H9 (cell line): ENCODE measurements around the gene CCNJL. TPM values are rescaled to one million over a fixed set of nuclear protein-coding genes. Genes with fewer than 3 reads are reported as not detected.

Experiments used
- DNase-seq: peaks from one replicate; pipeline ENCODE4 v3.0.0-alpha.2; 2017
- H2AFZ ChIP-seq: one replicate; pipeline ENCODE4 v1.6.1; 2013; ENCODE audit warnings: mild to moderate bottlenecking, low read length, control low read depth, moderate library complexity
- H2AK5ac ChIP-seq: 2 replicates; pipeline ENCODE4 v1.6.1; 2013; ENCODE audit warnings: low read length, control low read depth, mixed read lengths; ENCODE audit not compliant: insufficient read length
- H2BK120ac ChIP-seq: one replicate; pipeline ENCODE4 v1.6.1; 2013; ENCODE audit warnings: low read depth, mild to moderate bottlenecking, low read length, control low read depth, inconsistent platforms; ENCODE audit not compliant: poor library complexity, severe bottlenecking
- H2BK12ac ChIP-seq: 2 replicates; pipeline ENCODE4 v1.6.1; 2013; ENCODE audit warnings: low read length, control low read depth, mixed read lengths, low read depth; ENCODE audit not compliant: insufficient read length
- H2BK15ac ChIP-seq: 2 replicates; pipeline ENCODE4 v1.6.1; 2013; ENCODE audit warnings: low read depth, low read length, control low read depth
- H2BK20ac ChIP-seq: one replicate; pipeline ENCODE4 v1.6.1; 2013; ENCODE audit warnings: low read depth, mild to moderate bottlenecking, low read length, control low read depth, inconsistent platforms; ENCODE audit not compliant: poor library complexity, severe bottlenecking
- H2BK5ac ChIP-seq: 2 replicates; pipeline ENCODE4 v1.6.1; 2013; ENCODE audit warnings: low read length, control low read depth, mixed read lengths; ENCODE audit not compliant: insufficient read length
- H3K14ac ChIP-seq: 2 replicates; pipeline ENCODE4 v1.6.1; 2013; ENCODE audit warnings: low read length, control low read depth; ENCODE audit not compliant: insufficient read depth
- H3K18ac ChIP-seq: 2 replicates; pipeline ENCODE4 v1.6.1; 2013; ENCODE audit warnings: low read depth, mild to moderate bottlenecking, mixed read lengths, low read length, control low read depth; ENCODE audit not compliant: insufficient read length
- H3K23ac ChIP-seq: 2 replicates; pipeline ENCODE4 v1.6.1; 2013; ENCODE audit warnings: low read length, control low read depth, mixed read lengths, low read depth; ENCODE audit not compliant: insufficient read length
- H3K23me2 ChIP-seq: 2 replicates; pipeline ENCODE4 v1.6.1; 2013; ENCODE audit warnings: low read depth, mild to moderate bottlenecking, mixed read lengths, low read length, control low read depth; ENCODE audit not compliant: insufficient read length, poor library complexity, severe bottlenecking
- H3K27ac ChIP-seq: 2 replicates; pipeline ENCODE4 v1.5.1; 2013; ENCODE audit warnings: low read length, control low read depth, mixed read lengths, low read depth; ENCODE audit not compliant: insufficient read length
- H3K27me3 ChIP-seq: 2 replicates; pipeline ENCODE4 v1.6.1; 2013; ENCODE audit warnings: low read length, control low read depth, inconsistent platforms; ENCODE audit not compliant: insufficient read depth
- H3K4ac ChIP-seq: 2 replicates; pipeline ENCODE4 v1.6.1; 2013; ENCODE audit warnings: low read depth, mild to moderate bottlenecking, control low read depth, inconsistent platforms, low read length, moderate library complexity
- H3K4me1 ChIP-seq: 2 replicates; pipeline ENCODE4 v1.6.1; 2013; ENCODE audit warnings: low read length, control low read depth, inconsistent platforms; ENCODE audit not compliant: insufficient read depth
- H3K4me2 ChIP-seq: 2 replicates; pipeline ENCODE4 v1.6.1; 2013; ENCODE audit warnings: low read length, control low read depth, mixed read lengths; ENCODE audit not compliant: insufficient read length, insufficient read depth
- H3K56ac ChIP-seq: 2 replicates; pipeline ENCODE4 v1.6.1; 2013; ENCODE audit warnings: low read depth, mild to moderate bottlenecking, mixed read lengths, low read length, control low read depth; ENCODE audit not compliant: insufficient read length
- H3K79me1 ChIP-seq: 2 replicates; pipeline ENCODE4 v1.6.1; 2013; ENCODE audit warnings: low read depth, mild to moderate bottlenecking, moderate library complexity, low read length, control low read depth, inconsistent platforms; ENCODE audit not compliant: insufficient read depth, poor library complexity, severe bottlenecking
- H3K79me2 ChIP-seq: 2 replicates; pipeline ENCODE4 v1.6.1; 2013; ENCODE audit warnings: low read length, control low read depth, inconsistent platforms; ENCODE audit not compliant: insufficient read depth
- H3K9ac ChIP-seq: 2 replicates; pipeline ENCODE4 v1.6.1; 2013; ENCODE audit warnings: low read length, control low read depth, mixed read lengths; ENCODE audit not compliant: insufficient read length; ENCODE audit errors: extremely low read depth
- H3K9me3 ChIP-seq: one replicate; pipeline ENCODE4 v1.6.1; 2013; ENCODE audit warnings: low read depth, low read length, inconsistent platforms; ENCODE audit not compliant: control insufficient read depth
- H3T11ph ChIP-seq: one replicate; pipeline ENCODE4 v1.6.1; 2013; ENCODE audit warnings: mild to moderate bottlenecking, low read length, control low read depth, inconsistent platforms
- H4K20me1 ChIP-seq: one replicate; pipeline ENCODE4 v1.6.1; 2013; ENCODE audit not compliant: control insufficient read depth, insufficient read length, insufficient read depth
- H4K5ac ChIP-seq: 2 replicates; pipeline ENCODE4 v1.6.1; 2013; ENCODE audit warnings: low read depth, mild to moderate bottlenecking, mixed read lengths, low read length, control low read depth; ENCODE audit not compliant: insufficient read length
- H4K8ac ChIP-seq: replicated peaks from 2 replicates; pipeline ENCODE4 v1.6.1; 2013; ENCODE audit warnings: low read length, control low read depth, mixed read lengths, low read depth; ENCODE audit not compliant: insufficient read length
- H4K91ac ChIP-seq: 2 replicates; pipeline ENCODE4 v1.6.1; 2013; ENCODE audit warnings: low read depth, mild to moderate bottlenecking, moderate library complexity, mixed read lengths, low read length, control low read depth; ENCODE audit not compliant: insufficient read length
- H3K27ac Mint-ChIP-seq, 3 experiments: 2 replicates in 2 of 3; 3 replicates in 1 of 3; pipeline ENCODE4 v1.8.0; 2020 to 2021; ENCODE audit warnings: mixed read lengths in 3 of 3, mild to moderate bottlenecking in 1 of 3, moderate library complexity in 1 of 3
- H3K27me3 Mint-ChIP-seq: 2 replicates; pipeline ENCODE4 v1.8.0; 2021; ENCODE audit warnings: low read depth, mild to moderate bottlenecking, moderate library complexity, mixed read lengths
- H3K36me3 Mint-ChIP-seq, 3 experiments: 2 replicates in 2 of 3; 3 replicates in 1 of 3; pipeline ENCODE4 v1.8.0; 2020 to 2021; ENCODE audit warnings: low read depth in 3 of 3, mixed read lengths in 3 of 3; ENCODE audit not compliant: insufficient read depth in 1 of 3
- H3K4me1 Mint-ChIP-seq, 2 experiments: 2 replicates each; pipeline ENCODE4 v1.8.0; 2020; ENCODE audit warnings: mixed read lengths in 2 of 2
- H3K4me3 Mint-ChIP-seq, 2 experiments: 2 replicates in 1 of 2; 3 replicates in 1 of 2; pipeline ENCODE4 v1.8.0; 2020 to 2021; ENCODE audit warnings: mild to moderate bottlenecking in 2 of 2, mixed read lengths in 2 of 2, moderate library complexity in 1 of 2
- H3K9me3 Mint-ChIP-seq, 2 experiments: 2 replicates in 1 of 2; 3 replicates in 1 of 2; pipeline ENCODE4 v1.8.0; 2020; ENCODE audit warnings: mild to moderate bottlenecking in 2 of 2, mixed read lengths in 2 of 2, moderate library complexity in 1 of 2
- WGBS: extraction: QIAGEN DNeasy Blood & Tissue Kit; methylation state at CpG from one replicate; pipeline ENCODE4 v1.1.7; 2013; ENCODE audit warnings: missing lambda C conversion rate, low lambda C conversion rate, mixed read lengths; ENCODE audit not compliant: insufficient read length; ENCODE audit errors: extremely low coverage; 5-methylcytosine and 5-hydroxymethylcytosine counted together
- total RNA-seq: library from RNA; stranded (reverse); gene quantifications from 2 replicates; pipeline ENCODE4 v1.2.1, GENCODE V29; 2021
- TF ChIP-seq, protein P1 (sequence below): fragments of 200-600 bp; sonication (generic); conservative IDR thresholded peaks from 3 replicates; pipeline ENCODE4 v1.8.0; 2021; ENCODE audit warnings: antibody characterized with exemption, mild to moderate bottlenecking

Gene CCNJL
- total RNA-seq, 1 experiment from 2014 or later, result 26.9 TPM

DNA sequence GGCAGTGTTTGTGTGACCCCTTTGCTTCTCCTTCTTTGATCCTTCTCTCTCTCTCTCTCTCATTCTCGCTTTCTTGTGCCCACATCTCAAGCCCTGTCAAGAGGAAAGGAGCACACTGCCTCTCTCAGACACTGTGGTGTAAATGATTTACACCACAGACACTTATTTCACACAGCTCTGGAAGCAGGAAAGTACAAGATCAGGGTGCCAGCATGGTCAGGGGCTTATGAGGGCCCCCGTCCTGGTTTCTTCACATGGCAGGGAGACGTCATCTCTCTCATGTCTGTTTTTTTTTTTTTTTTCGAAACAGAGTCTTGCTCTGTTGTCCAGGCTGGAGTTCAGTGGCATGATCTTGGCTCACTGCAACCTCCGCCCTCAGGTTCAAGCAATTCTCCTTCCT is 76.6 kb downstream of the CCNJL start:
- Mint-ChIP-seq H3K4me3 (no peak overlapping the region), H3K27ac (peak overlapping the region in 2 of 3 experiments; percentile 2 to 40; a peak in 5 of 7 replicates), H3K4me1 (peaks cover 34 to 41% of the 10 kb centered on the region in 2 experiments), H3K27me3 (peaks cover 2% of the 10 kb centered on the region; the same call in 1 of the 2 replicates), H3K9me3 (peaks cover 8 to 11% of the 10 kb centered on the region in 2 experiments), H3K36me3 (peaks cover 4 to 11% (median 9%) of the 10 kb centered on the region in 3 experiments; a peak in 6 of 7 replicates)
- Histone ChIP-seq H3T11ph (no peak overlapping the region), H3K4ac (no peak overlapping the region), H4K91ac (no peak overlapping the region), H3K23me2 (no peaks in the 10 kb centered on the region), H3K79me1 (no peaks in the 10 kb centered on the region), H3K23ac (no peak overlapping the region), H3K56ac (no peak overlapping the region), H3K18ac (no peak overlapping the region), H3K9ac (no peak overlapping the region), H2BK5ac (no peak overlapping the region), H2BK120ac (no peak overlapping the region), H2BK20ac (no peak overlapping the region), H4K5ac (no peak overlapping the region), H3K79me2 (no peaks in the 10 kb centered on the region), H4K8ac (no peak overlapping the region), H2BK12ac (no peak overlapping the region), H2AFZ (no peak overlapping the region), H3K27me3 (no peaks in the 10 kb centered on the region), H3K4me1 (peaks cover 11% of the 10 kb centered on the region; the same call in 1 of the 2 replicates), H3K9me3 (no peaks in the 10 kb centered on the region), H2BK15ac (no peak overlapping the region), H3K14ac (no peak overlapping the region), H3K4me2 (no peak overlapping the region), H4K20me1 (no peaks in the 10 kb centered on the region), H2AK5ac (no peak overlapping the region), H3K27ac (no peak overlapping the region)
- TF ChIP-seq, protein P1, sequence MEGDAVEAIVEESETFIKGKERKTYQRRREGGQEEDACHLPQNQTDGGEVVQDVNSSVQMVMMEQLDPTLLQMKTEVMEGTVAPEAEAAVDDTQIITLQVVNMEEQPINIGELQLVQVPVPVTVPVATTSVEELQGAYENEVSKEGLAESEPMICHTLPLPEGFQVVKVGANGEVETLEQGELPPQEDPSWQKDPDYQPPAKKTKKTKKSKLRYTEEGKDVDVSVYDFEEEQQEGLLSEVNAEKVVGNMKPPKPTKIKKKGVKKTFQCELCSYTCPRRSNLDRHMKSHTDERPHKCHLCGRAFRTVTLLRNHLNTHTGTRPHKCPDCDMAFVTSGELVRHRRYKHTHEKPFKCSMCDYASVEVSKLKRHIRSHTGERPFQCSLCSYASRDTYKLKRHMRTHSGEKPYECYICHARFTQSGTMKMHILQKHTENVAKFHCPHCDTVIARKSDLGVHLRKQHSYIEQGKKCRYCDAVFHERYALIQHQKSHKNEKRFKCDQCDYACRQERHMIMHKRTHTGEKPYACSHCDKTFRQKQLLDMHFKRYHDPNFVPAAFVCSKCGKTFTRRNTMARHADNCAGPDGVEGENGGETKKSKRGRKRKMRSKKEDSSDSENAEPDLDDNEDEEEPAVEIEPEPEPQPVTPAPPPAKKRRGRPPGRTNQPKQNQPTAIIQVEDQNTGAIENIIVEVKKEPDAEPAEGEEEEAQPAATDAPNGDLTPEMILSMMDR, result no peak
- no CpG with 5 or more reads among the region's 5 CpGs for WGBS
- DNase-seq, result no peak
